K562 (cell line): ENCODE results near the gene LHX3. TPM values are rescaled to one million over a fixed set of nuclear protein-coding genes. Genes with fewer than 3 reads are reported as not detected.

Experiments used
- ATAC-seq: fragments of 200-7000 bp; cut with Tn5 transposase; 3 replicates; pipeline ENCODE4 v1.9.1; 2020; ENCODE audit warnings: moderate library complexity
- BruUV-seq: library from RNA; stranded (reverse); fragments of 400-500 nt; replicated peaks from 2 replicates; lab custom pipeline; 2021; lab: Mats Ljungman, UMichigan
- CTCF ChIA-PET: fragments of 300-600 bp; formaldehyde crosslinking; extraction: SDS; loops from one replicate; lab custom pipeline; 2021; ENCODE audit warnings: low intra/inter-chr PET ratio; lab: Yijun Ruan, JAX
- POLR2A ChIA-PET: fragments of 300-600, 350-650 bp; sonication (Branson Sonifier 250); formaldehyde crosslinking; extraction: SDS; loops from one replicate; lab custom pipeline; 2021; ENCODE audit warnings: antibody characterized with exemption, inconsistent platforms; lab: Yijun Ruan, JAX
- DNase-seq, 4 experiments: peaks; one replicate each; pipeline versions ENCODE4 v3.0.0 to v3.0.0-alpha.2; 2011 to 2018; ENCODE audit warnings: low spot score in 3 of 4, mixed read lengths in 3 of 4; ENCODE audit errors: extremely low read depth in 1 of 4
- FAIRE-seq: peaks from 2 replicates; lab custom pipeline; 2011; peaks lifted over from hg19 to GRCh38; lab: Jason Lieb, UNC
- H2AFZ ChIP-seq: 2 replicates; pipeline ENCODE4 v1.6.0; 2011; ENCODE audit warnings: low read depth, low read length, control low read depth, inconsistent platforms
- H3K27ac ChIP-seq: fragments of 200-600 bp; 3 replicates; pipeline ENCODE4 v1.8.0; 2011; ENCODE audit warnings: low read depth, mild to moderate bottlenecking, control low read depth, inconsistent platforms, low read length, moderate library complexity, mixed read lengths; ENCODE audit errors: extremely low read depth
- H3K27me3 ChIP-seq, 2 experiments: fragments of 300-600 bp in 1 of 2; 2 replicates in 1 of 2; 3 replicates in 1 of 2; pipeline versions ENCODE4 v1.6.0 to v1.8.0; 2011; ENCODE audit warnings: inconsistent platforms in 2 of 2, low read length in 2 of 2, mild to moderate bottlenecking in 1 of 2, mixed read lengths in 1 of 2, moderate library complexity in 1 of 2; ENCODE audit not compliant: control insufficient read depth in 2 of 2, insufficient read depth in 2 of 2
- H3K36me3 ChIP-seq: fragments of 300-600 bp; 3 replicates; pipeline ENCODE4 v1.8.0; 2011; ENCODE audit warnings: mild to moderate bottlenecking, low read length, inconsistent platforms; ENCODE audit not compliant: control insufficient read depth, insufficient read depth
- H3K4me1 ChIP-seq, 2 experiments: fragments of 200-600 bp in 1 of 2; replicated peaks in 1 of 2; 2 replicates in 1 of 2; 3 replicates in 1 of 2; pipeline versions ENCODE4 v1.5.1 to v1.8.0; 2011; ENCODE audit warnings: inconsistent platforms in 2 of 2, low read length in 2 of 2, mild to moderate bottlenecking in 1 of 2, mixed read lengths in 1 of 2, moderate library complexity in 1 of 2; ENCODE audit not compliant: control insufficient read depth in 2 of 2, insufficient read depth in 2 of 2
- H3K4me2 ChIP-seq: 2 replicates; pipeline ENCODE4 v1.6.1; 2011; ENCODE audit warnings: low read length, control low read depth, inconsistent platforms, mixed read lengths; ENCODE audit not compliant: insufficient read depth
- H3K4me3 ChIP-seq: fragments of 200-600 bp; sonication (generic), shearing (Covaris generic); 2 replicates; pipeline ENCODE4 v1.5.1; 2016; ENCODE audit warnings: control low read depth, inconsistent platforms
- H3K79me2 ChIP-seq: fragments of 200-600 bp; 3 replicates; pipeline ENCODE4 v1.8.0; 2011; ENCODE audit warnings: low read length, inconsistent platforms; ENCODE audit not compliant: control insufficient read depth, insufficient read depth
- H3K9ac ChIP-seq, 2 experiments: 2 replicates each; pipeline versions ENCODE4 v1.6.0 to v1.6.1; 2011; ENCODE audit warnings: low read depth in 2 of 2, low read length in 2 of 2, control low read depth in 1 of 2, inconsistent platforms in 1 of 2, mild to moderate bottlenecking in 1 of 2, mixed read lengths in 1 of 2; ENCODE audit not compliant: insufficient read depth in 1 of 2
- H3K9me1 ChIP-seq: one replicate; pipeline ENCODE4 v1.6.0; 2011; ENCODE audit warnings: inconsistent platforms, mild to moderate bottlenecking, low read length, moderate library complexity; ENCODE audit not compliant: control insufficient read depth, insufficient read depth
- H3K9me3 ChIP-seq: replicated peaks from 2 replicates; pipeline ENCODE4 v1.5.1; 2011; ENCODE audit warnings: low read depth, low read length, inconsistent platforms; ENCODE audit not compliant: control insufficient read depth, insufficient read depth
- H4K20me1 ChIP-seq: replicated peaks from 2 replicates; pipeline ENCODE4 v1.6.1; 2011; ENCODE audit warnings: low read length, inconsistent platforms, mixed read lengths; ENCODE audit not compliant: control insufficient read depth, insufficient read depth
- ATF7 ChIP-seq: fragments of 450-650 bp; IDR thresholded peaks from 2 replicates; pipeline ENCODE4 v1.7.1; 2014; ENCODE audit warnings: mild to moderate bottlenecking, moderate library complexity
- CREM ChIP-seq: IDR thresholded peaks from 2 replicates; pipeline ENCODE4 v1.6.1; 2014; ENCODE audit warnings: antibody characterized with exemption, low read depth
- ESRRA ChIP-seq: fragments of 450-650 bp; IDR thresholded peaks from 2 replicates; pipeline ENCODE4 v1.6.1; 2014; ENCODE audit warnings: low read depth, mild to moderate bottlenecking, moderate library complexity, borderline replicate concordance
- MAFF ChIP-seq: IDR thresholded peaks from 2 replicates; pipeline ENCODE4 v1.6.1; 2012; ENCODE audit warnings: low read length, improper control_type of control experiment
- MCM5 ChIP-seq: fragments of 450-650 bp; IDR thresholded peaks from 2 replicates; pipeline ENCODE4 v1.6.1; 2016; ENCODE audit warnings: low read depth
- PHF21A ChIP-seq: fragments of 450-650 bp; IDR thresholded peaks from 2 replicates; pipeline ENCODE4 v1.6.1; 2017; ENCODE audit warnings: low read depth, borderline replicate concordance
- RFX1 ChIP-seq: fragments of 450-650 bp; IDR thresholded peaks from 2 replicates; pipeline ENCODE4 v1.6.1; 2016; ENCODE audit warnings: mild to moderate bottlenecking, moderate library complexity
- TCF7 ChIP-seq: sonication (generic); IDR thresholded peaks from 2 replicates; pipeline ENCODE4 v1.6.1; 2016; ENCODE audit warnings: antibody characterized with exemption, borderline replicate concordance
- THAP7 ChIP-seq: fragments of 250-450 bp; sonication (Bioruptor Pico); IDR thresholded peaks from 2 replicates; pipeline ENCODE4 v1.5.0; 2021
- ZNF184 ChIP-seq: sonication (generic); formaldehyde crosslinking; IDR thresholded peaks from 2 replicates; pipeline ENCODE4 v1.5.0; 2020; ENCODE audit warnings: missing genetic modification reagents
- ZNF224 ChIP-seq: sonication (generic); formaldehyde crosslinking; IDR thresholded peaks from 2 replicates; pipeline ENCODE4 v1.8.0; 2022; ENCODE audit warnings: mild to moderate bottlenecking, missing genetic modification reagents
- ZNF253 ChIP-seq: fragments of 250-450 bp; sonication (Bioruptor Pico); conservative IDR thresholded peaks from 2 replicates; pipeline ENCODE4 v1.6.1; 2021; ENCODE audit warnings: mild to moderate bottlenecking
- ZNF41 ChIP-seq: fragments of 250-450 bp; sonication (Bioruptor Pico); conservative IDR thresholded peaks from 2 replicates; pipeline ENCODE4 v1.4.0; 2020; ENCODE audit warnings: mild to moderate bottlenecking
- WGBS: fragments of 100-300 bp; shearing (Covaris generic); methylation state at CpG from one replicate; pipeline ENCODE4 v1.1.6; 2016; ENCODE audit warnings: low coverage, mixed read lengths; ENCODE audit not compliant: insufficient coverage; ENCODE audit errors: missing lambda C conversion rate; 5-methylcytosine and 5-hydroxymethylcytosine counted together
- in situ Hi-C: fragments of 300-500 bp; cut with MboI; formaldehyde crosslinking; loops from 4 replicates; pipeline ENCODE4 v1.15.0; 2018; ENCODE audit warnings: inconsistent platforms, mixed read lengths
- intact Hi-C: fragments of 100-400 bp; cut with micrococcal nuclease; formaldehyde crosslinking; loops from 2 replicates; pipeline ENCODE4 v1.14.2; 2022
- polyA plus RNA-seq, 8 experiments: library from polyadenylated mRNA; depleted of rRNA in 4 of 8; stranded (reverse) in 5 of 8; unstranded in 3 of 8; fragments of >200 nt; fragmentation: Nextera tagmentation in 2 of 8; fragmentation: Illumina TruSeq in 1 of 8; extraction: Ambion mirVana in 2 of 8; extraction: Trizol in 1 of 8; gene quantifications; 2 replicates each; pipeline versions ENCODE4 v1.2.1 to v1.2.3, GENCODE V29; 2011 to 2014; ENCODE audit warnings: inconsistent platforms in 1 of 8, missing spikeins in 1 of 8
- total RNA-seq, 7 experiments: library from RNA; depleted of rRNA in 6 of 7; stranded (reverse); fragments of >200 nt in 6 of 7; fragmentation: Illumina TruSeq in 2 of 7; extraction: Trizol in 2 of 7; gene quantifications; 2 replicates each; pipeline versions ENCODE4 v1.2.1 to v1.2.3, GENCODE V29; 2011 to 2021; ENCODE audit warnings: low replicate concordance in 1 of 7
- TF ChIP-seq, protein P1 (sequence below): fragments of 250-450 bp; sonication (Bioruptor Pico); IDR thresholded peaks from 2 replicates; pipeline ENCODE4 v1.9.0; 2021; ENCODE audit warnings: mild to moderate bottlenecking
- TF ChIP-seq, protein P2 (sequence below): fragments of 450-650 bp; IDR thresholded peaks from 2 replicates; pipeline ENCODE4 v1.6.1; 2016; ENCODE audit warnings: antibody characterized with exemption

LHX3 gene
- total and polyA plus RNA-seq, 9 of the 15 experiments (the other 6 are each of a cell fraction or from before 2014, with no cell fraction given) = 0.09 TPM; not detected in 8

DNA sequence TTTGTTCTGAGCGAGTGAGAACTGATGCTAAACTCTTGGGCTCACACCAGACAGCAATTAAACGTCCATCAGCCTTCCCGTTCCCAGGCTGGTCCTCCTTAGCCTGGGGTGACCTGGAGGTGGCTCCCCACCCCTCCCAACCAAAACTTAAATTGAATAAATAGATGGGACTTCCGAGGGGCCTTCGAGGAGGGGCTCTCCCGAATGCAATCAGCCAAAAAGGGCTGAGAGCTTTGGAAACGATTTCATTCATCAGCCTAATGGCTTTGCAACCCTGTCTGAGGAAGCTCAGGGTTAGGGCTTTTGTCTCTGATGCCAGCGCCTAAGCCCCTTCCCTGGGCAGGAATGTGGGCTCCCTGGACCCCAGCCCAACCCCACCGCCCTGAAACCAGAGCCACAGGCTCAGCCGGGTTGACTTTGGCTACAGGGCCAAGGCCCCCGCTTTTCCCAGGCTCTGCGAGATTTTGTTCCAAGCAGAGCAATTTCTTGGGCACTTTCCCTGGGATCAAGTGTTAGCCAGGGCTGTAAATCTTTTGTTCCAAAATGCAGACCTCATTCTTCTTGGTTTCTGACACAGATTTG, 29.2 kb downstream of the LHX3 start:
- peaks cover 0 to 30% of the 10 kb centered on the region in 2 experiments; a peak in 2 of 5 replicates for H3K4me1 ChIP-seq
- H3K9me3 ChIP-seq = no peaks in the 10 kb centered on the region
- peaks cover 5% of the 10 kb centered on the region for H4K20me1 ChIP-seq
- in situ Hi-C loops = no loop called here
- POLR2A ChIA-PET = interaction anchor here (0.5 to 2.7 kb wide), 2 partner anchors 11 to 37 kb away, joined by 3 to 10 read pairs; no protein-coding TSS in a partner anchor
- no peak overlapping the region for H3K27ac ChIP-seq
- no peak for TF ChIP-seq RFX1
- TF ChIP-seq MCM5 = no peak
- TF ChIP-seq, protein P1, sequence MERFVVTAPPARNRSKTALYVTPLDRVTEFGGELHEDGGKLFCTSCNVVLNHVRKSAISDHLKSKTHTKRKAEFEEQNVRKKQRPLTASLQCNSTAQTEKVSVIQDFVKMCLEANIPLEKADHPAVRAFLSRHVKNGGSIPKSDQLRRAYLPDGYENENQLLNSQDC (CRISPR knock-in tag) = no peak
- TF ChIP-seq, protein P2, sequence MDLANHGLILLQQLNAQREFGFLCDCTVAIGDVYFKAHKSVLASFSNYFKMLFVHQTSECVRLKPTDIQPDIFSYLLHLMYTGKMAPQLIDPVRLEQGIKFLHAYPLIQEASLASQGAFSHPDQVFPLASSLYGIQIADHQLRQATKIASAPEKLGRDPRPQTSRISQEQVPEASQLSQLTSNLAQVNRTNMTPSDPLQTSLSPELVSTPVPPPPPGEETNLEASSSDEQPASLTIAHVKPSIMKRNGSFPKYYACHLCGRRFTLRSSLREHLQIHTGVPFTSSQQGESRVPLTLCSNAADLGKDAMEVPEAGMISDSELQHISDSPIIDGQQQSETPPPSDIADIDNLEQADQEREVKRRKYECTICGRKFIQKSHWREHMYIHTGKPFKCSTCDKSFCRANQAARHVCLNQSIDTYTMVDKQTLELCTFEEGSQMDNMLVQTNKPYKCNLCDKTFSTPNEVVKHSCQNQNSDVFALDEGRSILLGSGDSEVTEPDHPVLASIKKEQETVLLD = no peak
- TF ChIP-seq MAFF = no peak
- no peak for TF ChIP-seq ZNF41 (CRISPR knock-in tag)
- no peak for TF ChIP-seq ZNF224
- TF ChIP-seq ATF7 = no peak
- no peak for TF ChIP-seq ZNF253 (CRISPR knock-in tag)
- no peak for TF ChIP-seq THAP7
- TF ChIP-seq ESRRA = no peak
- TF ChIP-seq CREM = no peak
- no peak for TF ChIP-seq TCF7
- TF ChIP-seq ZNF184 (CRISPR knock-in tag) = no peak
- TF ChIP-seq PHF21A = no peak
- TF ChIP-seq, all 486 proteins: peak for 0
- H3K4me2 ChIP-seq = no peak overlapping the region
- H3K9ac ChIP-seq = no peak overlapping the region
- BruUV-seq = no TSS peak
- H3K36me3 ChIP-seq = no peaks in the 10 kb centered on the region
- DNase-seq = no peak
- H3K27me3 ChIP-seq = peaks cover 25 to 62% of the 10 kb centered on the region in 2 experiments
- no peaks in the 10 kb centered on the region for H3K9me1 ChIP-seq
- H3K79me2 ChIP-seq = no peaks in the 10 kb centered on the region
- no peak overlapping the region for H2AFZ ChIP-seq
- H3K4me3 ChIP-seq = no peak overlapping the region
- ATAC-seq = no peak; the same call in 2 of the 3 replicates
- 10% methylated on average over 12 of the region's 12 CpGs for WGBS
- intact Hi-C loops = no loop called here
- CTCF ChIA-PET = no interaction called here
- no peak for FAIRE-seq
